HG03575 (cell line): ENCODE data around the gene CRYBG2.
"Not testable (repeated sequence)": the region's sequence is repeated elsewhere in the genome, so short reads cannot be mapped to it uniquely, and the experiment has no call there.

Source experiments
- ATAC-seq: cut with Tn5 transposase; IDR thresholded peaks from one replicate; pipeline ENCODE4 v1.9.1; 2021; ENCODE audit not compliant: unreplicated experiment, insufficient number of reproducible peaks, low FRiP score; ENCODE audit errors: extremely low read depth

Gene CRYBG2

GRCh38 chr1:26305667-26306289 lies 48.2 kb downstream of the CRYBG2 start:
- ATAC-seq, result peak; percentile 11

GRCh38 chr1:26302733-26303405 lies 51.1 kb downstream of the CRYBG2 start:
- ATAC-seq, result no peak

- ATAC-seq, result no peak
Observed at GRCh38 chr1:26300578-26301275, 53.2 kb downstream of the CRYBG2 start.

GRCh38 chr1:26297791-26298124 lies 56.2 kb downstream of the CRYBG2 start:
- ATAC-seq, result no peak

- no peak for ATAC-seq
Observed at GRCh38 chr1:26297057-26297790, 56.7 kb downstream of the CRYBG2 start.

- no peak for ATAC-seq
Observed at GRCh38 chr1:26296340-26297056, 57.4 kb downstream of the CRYBG2 start.

GRCh38 chr1:26295194-26296138 lies 58.5 kb downstream of the CRYBG2 start:
- no peak for ATAC-seq

GRCh38 chr1:26293911-26294463 lies 59.9 kb downstream of the CRYBG2 start:
- ATAC-seq, result no peak

GRCh38 chr1:26292735-26293134 lies 61.2 kb downstream of the CRYBG2 start:
- not testable (repeated sequence) for ATAC-seq

GRCh38 chr1:26291939-26292338 lies 62.0 kb downstream of the CRYBG2 start:
- ATAC-seq, result no peak

- ATAC-seq, result no peak
Observed at GRCh38 chr1:26291433-26291832, 62.5 kb downstream of the CRYBG2 start.

- no peak for ATAC-seq
Observed at GRCh38 chr1:26290882-26291261, 63.1 kb downstream of the CRYBG2 start.

GRCh38 chr1:26290122-26290881 lies 63.6 kb downstream of the CRYBG2 start:
- no peak for ATAC-seq

GRCh38 chr1:26289158-26290059 lies 64.5 kb downstream of the CRYBG2 start:
- ATAC-seq, result no peak

GRCh38 chr1:26288311-26288941 lies 65.5 kb downstream of the CRYBG2 start:
- ATAC-seq, result no peak

- ATAC-seq, result no peak
Observed at GRCh38 chr1:26287811-26288210, 66.1 kb downstream of the CRYBG2 start.
